ENCODE results near the gene CTNND2.

The CTNND2 gene

GRCh38 chr5:11148810-11149539 is 755.3 kb downstream of the CTNND2 start:
- no peak overlapping the region for H3K4me3 ChIP-seq (ENCODE audit: low read length)
- no peak for DNase-seq (ENCODE audit: low read depth)
- TF ChIP-seq, protein P1, sequence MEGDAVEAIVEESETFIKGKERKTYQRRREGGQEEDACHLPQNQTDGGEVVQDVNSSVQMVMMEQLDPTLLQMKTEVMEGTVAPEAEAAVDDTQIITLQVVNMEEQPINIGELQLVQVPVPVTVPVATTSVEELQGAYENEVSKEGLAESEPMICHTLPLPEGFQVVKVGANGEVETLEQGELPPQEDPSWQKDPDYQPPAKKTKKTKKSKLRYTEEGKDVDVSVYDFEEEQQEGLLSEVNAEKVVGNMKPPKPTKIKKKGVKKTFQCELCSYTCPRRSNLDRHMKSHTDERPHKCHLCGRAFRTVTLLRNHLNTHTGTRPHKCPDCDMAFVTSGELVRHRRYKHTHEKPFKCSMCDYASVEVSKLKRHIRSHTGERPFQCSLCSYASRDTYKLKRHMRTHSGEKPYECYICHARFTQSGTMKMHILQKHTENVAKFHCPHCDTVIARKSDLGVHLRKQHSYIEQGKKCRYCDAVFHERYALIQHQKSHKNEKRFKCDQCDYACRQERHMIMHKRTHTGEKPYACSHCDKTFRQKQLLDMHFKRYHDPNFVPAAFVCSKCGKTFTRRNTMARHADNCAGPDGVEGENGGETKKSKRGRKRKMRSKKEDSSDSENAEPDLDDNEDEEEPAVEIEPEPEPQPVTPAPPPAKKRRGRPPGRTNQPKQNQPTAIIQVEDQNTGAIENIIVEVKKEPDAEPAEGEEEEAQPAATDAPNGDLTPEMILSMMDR (conservative IDR thresholded peaks at IDR 0.05; ENCODE audit: low read depth, low read length): no peak

DNA sequence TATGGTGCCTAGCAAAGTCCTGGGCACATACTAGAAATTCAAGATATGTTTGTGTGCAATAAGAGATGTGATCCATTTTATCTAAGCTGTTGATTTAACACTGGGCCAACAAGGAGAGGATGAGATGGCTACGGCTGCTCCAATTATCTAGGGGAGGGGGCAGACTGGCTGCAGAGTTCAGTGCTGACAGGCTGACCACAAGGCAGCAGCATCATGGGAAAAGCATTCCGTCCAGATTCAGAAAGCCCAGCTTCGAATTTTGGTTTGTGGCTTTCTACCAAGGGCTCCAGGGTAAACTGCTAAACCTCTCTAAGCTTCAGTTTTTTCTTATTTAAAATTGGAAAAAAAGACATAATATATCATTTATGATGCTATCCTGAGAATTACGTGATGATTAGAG is 758.1 kb downstream of the CTNND2 start:
- no peak overlapping the region for H3K4me3 ChIP-seq (ENCODE audit: low read length)
- TF ChIP-seq, protein P1 (conservative IDR thresholded peaks at IDR 0.05; ENCODE audit: low read depth, low read length): no peak
- no peak for DNase-seq (ENCODE audit: low read depth)

- TF ChIP-seq, protein P1 (conservative IDR thresholded peaks at IDR 0.05; ENCODE audit: low read depth, low read length): no peak
- H3K4me3 ChIP-seq (ENCODE audit: low read length): no peak overlapping the region
- no peak for DNase-seq (ENCODE audit: low read depth)
Measured at GRCh38 chr5:11143456-11144267, 760.6 kb downstream of the CTNND2 start.

GRCh38 chr5:11139217-11139865 is 764.9 kb downstream of the CTNND2 start:
- H3K4me3 ChIP-seq (ENCODE audit: low read length): no peak overlapping the region
- TF ChIP-seq, protein P1 (conservative IDR thresholded peaks at IDR 0.05; ENCODE audit: low read depth, low read length): no peak
- no peak for DNase-seq (ENCODE audit: low read depth)

GRCh38 chr5:11130131-11130530 is 774.1 kb downstream of the CTNND2 start:
- TF ChIP-seq, protein P1 (conservative IDR thresholded peaks at IDR 0.05; ENCODE audit: low read depth, low read length): no peak
- no peak overlapping the region for H3K4me3 ChIP-seq (ENCODE audit: low read length)
- DNase-seq (ENCODE audit: low read depth): no peak

DNA sequence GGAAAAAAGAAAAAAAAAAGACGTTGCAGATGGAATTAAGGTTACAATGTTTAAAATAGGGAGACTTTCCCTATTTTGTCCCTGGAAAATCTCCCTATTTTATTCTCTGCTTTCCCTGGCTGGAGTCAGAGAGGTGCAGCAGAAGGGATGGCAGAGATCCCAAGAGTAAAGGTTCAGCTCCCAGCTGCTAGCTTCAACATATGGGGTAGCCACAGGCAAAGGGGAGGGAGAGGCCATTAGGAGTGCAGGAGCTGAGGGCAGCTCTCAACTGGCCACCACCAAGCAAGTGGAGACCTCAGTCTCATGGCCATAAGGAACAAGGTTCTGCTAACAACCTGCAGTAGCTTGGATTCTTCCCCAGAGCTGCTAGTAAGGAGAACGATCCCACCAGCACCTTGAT is 776.2 kb downstream of the CTNND2 start:
- DNase-seq (ENCODE audit: low read depth): no peak
- TF ChIP-seq, protein P1 (conservative IDR thresholded peaks at IDR 0.05; ENCODE audit: low read depth, low read length): no peak
- no peak overlapping the region for H3K4me3 ChIP-seq (ENCODE audit: low read length)

Data from retinal pigment epithelial cell (primary cell).